Measurements from ENCODE around the gene SGMS1. TPM values are rescaled to one million over a fixed set of nuclear protein-coding genes. Genes with fewer than 3 reads are reported as not detected.

Gene SGMS1
- total and polyA plus RNA-seq, 2 donors from 2014 or later = 13.6 to 100 TPM

DNA sequence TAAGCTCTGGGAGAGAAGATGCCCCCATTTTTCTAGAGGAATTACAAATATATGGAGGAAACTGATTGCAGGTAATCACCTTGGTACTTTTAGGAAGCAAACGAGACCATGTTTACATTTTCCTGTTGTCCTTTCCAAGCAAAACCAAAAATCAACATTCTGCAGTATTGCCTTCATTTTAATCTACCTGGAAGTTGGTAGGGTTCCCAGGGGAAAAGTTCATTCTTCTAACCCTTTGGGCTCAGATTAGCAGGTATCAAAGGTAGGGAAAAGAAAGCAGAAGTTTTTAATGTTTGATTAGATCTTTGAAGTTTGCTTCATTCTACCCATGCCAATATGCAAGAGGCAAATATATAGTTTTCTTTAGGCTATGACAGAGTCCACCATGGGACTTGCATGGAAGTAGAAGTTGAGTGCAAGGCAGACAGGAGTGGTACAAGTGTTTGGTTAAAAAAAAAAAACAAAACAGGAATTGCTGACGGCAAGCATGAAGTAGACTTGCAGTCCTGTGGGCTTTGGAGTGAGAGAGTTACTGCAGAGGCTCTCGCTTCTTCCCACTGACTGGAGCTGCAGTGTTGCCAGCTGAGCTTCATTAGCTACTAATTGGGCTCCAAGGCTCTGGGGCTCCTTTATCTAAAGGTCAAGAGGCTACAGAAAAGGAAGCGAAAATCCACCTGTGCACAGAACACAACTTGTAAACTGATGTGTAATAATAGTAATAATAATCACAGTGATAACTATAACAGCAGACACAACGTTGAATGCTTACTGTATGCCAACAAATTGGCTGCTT is 343.5 kb downstream of the SGMS1 start:
- Histone ChIP-seq H3K9ac (ENCODE audit: low read length in 3 of 3) (no peak overlapping the region), H3K36me3 (ENCODE audit: control insufficient read depth in 2 of 3, insufficient read depth in 3 of 3, low read length in 3 of 3) (no peaks in the 10 kb centered on the region), H3K9me3 (ENCODE audit: control insufficient read depth in 2 of 3, insufficient read depth in 1 of 3, low read length in 3 of 3) (no peaks in the 10 kb centered on the region), H3K4me1 (ENCODE audit: control insufficient read depth in 2 of 3, insufficient read depth in 2 of 3, low read depth in 1 of 3, low read length in 3 of 3) (no peaks in the 10 kb centered on the region), H3K27me3 (ENCODE audit: control insufficient read depth, insufficient read depth, low read length) (no peaks in the 10 kb centered on the region), H3K27ac (ENCODE audit: low read depth in 2 of 2, low read length in 2 of 2) (no peak overlapping the region), H3K4me3 (ENCODE audit: low read length in 3 of 3) (no peak overlapping the region)
- DNase-seq (no peak), FAIRE-seq (no peak)
- TF ChIP-seq, protein P1, sequence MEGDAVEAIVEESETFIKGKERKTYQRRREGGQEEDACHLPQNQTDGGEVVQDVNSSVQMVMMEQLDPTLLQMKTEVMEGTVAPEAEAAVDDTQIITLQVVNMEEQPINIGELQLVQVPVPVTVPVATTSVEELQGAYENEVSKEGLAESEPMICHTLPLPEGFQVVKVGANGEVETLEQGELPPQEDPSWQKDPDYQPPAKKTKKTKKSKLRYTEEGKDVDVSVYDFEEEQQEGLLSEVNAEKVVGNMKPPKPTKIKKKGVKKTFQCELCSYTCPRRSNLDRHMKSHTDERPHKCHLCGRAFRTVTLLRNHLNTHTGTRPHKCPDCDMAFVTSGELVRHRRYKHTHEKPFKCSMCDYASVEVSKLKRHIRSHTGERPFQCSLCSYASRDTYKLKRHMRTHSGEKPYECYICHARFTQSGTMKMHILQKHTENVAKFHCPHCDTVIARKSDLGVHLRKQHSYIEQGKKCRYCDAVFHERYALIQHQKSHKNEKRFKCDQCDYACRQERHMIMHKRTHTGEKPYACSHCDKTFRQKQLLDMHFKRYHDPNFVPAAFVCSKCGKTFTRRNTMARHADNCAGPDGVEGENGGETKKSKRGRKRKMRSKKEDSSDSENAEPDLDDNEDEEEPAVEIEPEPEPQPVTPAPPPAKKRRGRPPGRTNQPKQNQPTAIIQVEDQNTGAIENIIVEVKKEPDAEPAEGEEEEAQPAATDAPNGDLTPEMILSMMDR (IDR thresholded peaks at IDR 0.05; ENCODE audit: borderline replicate concordance, extremely low read depth, insufficient read depth) = no peak
- intact Hi-C loops (cut with DNase I) = no loop called here

DNA sequence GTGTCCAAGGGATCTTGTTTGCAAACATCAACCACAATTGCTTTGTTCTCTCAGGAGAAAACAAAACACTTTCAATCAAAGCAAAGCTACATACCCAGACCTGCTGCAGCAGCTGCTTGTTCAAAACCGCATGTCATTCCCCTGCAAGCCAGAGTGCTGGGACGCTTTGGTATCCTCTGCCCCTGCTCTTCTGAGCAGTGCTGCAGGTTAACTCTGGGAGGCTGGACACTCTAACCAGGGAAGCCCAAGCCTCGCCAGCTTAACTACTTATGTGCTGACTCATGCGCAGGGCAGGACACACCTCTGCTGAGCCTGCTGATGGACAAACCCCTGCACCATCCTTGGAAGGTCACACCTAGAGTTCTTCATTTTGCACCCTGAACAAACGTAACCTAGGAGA is 344.3 kb downstream of the SGMS1 start:
- H3K4me3 ChIP-seq (ENCODE audit: low read length in 3 of 3) = no peak overlapping the region
- H3K9me3 ChIP-seq (ENCODE audit: control insufficient read depth in 2 of 3, insufficient read depth in 1 of 3, low read length in 3 of 3) = no peaks in the 10 kb centered on the region
- FAIRE-seq = no peak
- H3K27ac ChIP-seq (ENCODE audit: low read depth in 2 of 2, low read length in 2 of 2) = no peak overlapping the region
- TF ChIP-seq, protein P1 (IDR thresholded peaks at IDR 0.05; ENCODE audit: borderline replicate concordance, extremely low read depth, insufficient read depth) = no peak
- no peak overlapping the region for H3K9ac ChIP-seq (ENCODE audit: low read length in 3 of 3)
- DNase-seq = no peak
- intact Hi-C loops (cut with DNase I) = no loop called here
- H3K36me3 ChIP-seq (ENCODE audit: control insufficient read depth in 2 of 3, insufficient read depth in 3 of 3, low read length in 3 of 3) = no peaks in the 10 kb centered on the region
- H3K27me3 ChIP-seq (ENCODE audit: control insufficient read depth, insufficient read depth, low read length) = no peaks in the 10 kb centered on the region
- H3K4me1 ChIP-seq (ENCODE audit: control insufficient read depth in 2 of 3, insufficient read depth in 2 of 3, low read depth in 1 of 3, low read length in 3 of 3) = no peaks in the 10 kb centered on the region

GRCh38 chr10:50275650-50276235 is 348.0 kb downstream of the SGMS1 start:
- Histone ChIP-seq H3K9ac (ENCODE audit: low read length in 3 of 3) (no peak overlapping the region), H3K4me3 (ENCODE audit: low read length in 3 of 3) (no peak overlapping the region), H3K27ac (ENCODE audit: low read depth in 2 of 2, low read length in 2 of 2) (no peak overlapping the region), H3K4me1 (ENCODE audit: control insufficient read depth in 2 of 3, insufficient read depth in 2 of 3, low read depth in 1 of 3, low read length in 3 of 3) (no peaks in the 10 kb centered on the region), H3K27me3 (ENCODE audit: control insufficient read depth, insufficient read depth, low read length) (no peaks in the 10 kb centered on the region), H3K36me3 (ENCODE audit: control insufficient read depth in 2 of 3, insufficient read depth in 3 of 3, low read length in 3 of 3) (no peaks in the 10 kb centered on the region), H3K9me3 (ENCODE audit: control insufficient read depth in 2 of 3, insufficient read depth in 1 of 3, low read length in 3 of 3) (no peaks in the 10 kb centered on the region)
- TF ChIP-seq, protein P1 (IDR thresholded peaks at IDR 0.05; ENCODE audit: borderline replicate concordance, extremely low read depth, insufficient read depth) = peak; percentile 57
- intact Hi-C loops (cut with DNase I) = no loop called here
- DNase-seq = peak in 3 of 5 donors; percentile 26 to 51 (median 32)
- FAIRE-seq = no peak
